Kidney tubule cell (primary cell): Measurements from ENCODE around the gene BOC.

Source experiments
- DNase-seq: peaks from one replicate; pipeline ENCODE4 v3.0.0-alpha.2; 2018; ENCODE audit warnings: low spot score

BOC gene

DNA sequence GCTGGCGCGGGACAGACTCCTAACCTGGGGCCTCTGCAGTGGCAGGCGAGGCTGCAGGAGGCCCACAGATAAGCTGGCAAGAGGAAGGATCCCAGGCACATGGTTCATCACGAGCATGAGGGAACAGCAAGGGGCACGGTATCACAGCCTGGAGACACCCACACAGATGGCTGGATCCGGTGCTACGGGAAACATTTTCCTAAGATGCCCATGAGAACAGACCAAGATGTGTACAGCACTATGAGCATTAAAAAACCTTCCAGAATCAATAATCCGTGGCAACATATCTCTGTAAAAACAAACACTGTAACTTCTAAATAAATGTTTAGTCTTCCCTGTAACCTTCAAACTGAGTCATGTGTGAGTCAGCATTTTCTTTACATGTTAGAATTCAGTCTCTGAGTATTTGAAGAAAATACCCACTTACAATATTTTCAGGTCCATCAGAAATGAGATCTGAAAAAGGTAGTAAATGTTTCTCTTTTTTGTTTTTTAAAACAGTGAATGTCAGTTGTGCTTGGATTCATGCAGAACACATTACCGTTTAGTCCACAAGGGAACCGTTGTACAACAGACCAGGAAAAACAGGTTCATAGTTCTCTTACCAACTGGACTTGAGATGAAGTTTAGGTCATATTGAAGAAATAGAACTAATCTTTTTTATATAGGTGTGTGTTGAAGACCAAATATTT, 75.9 kb downstream of the BOC start:
- peak; percentile 69 for DNase-seq

DNA sequence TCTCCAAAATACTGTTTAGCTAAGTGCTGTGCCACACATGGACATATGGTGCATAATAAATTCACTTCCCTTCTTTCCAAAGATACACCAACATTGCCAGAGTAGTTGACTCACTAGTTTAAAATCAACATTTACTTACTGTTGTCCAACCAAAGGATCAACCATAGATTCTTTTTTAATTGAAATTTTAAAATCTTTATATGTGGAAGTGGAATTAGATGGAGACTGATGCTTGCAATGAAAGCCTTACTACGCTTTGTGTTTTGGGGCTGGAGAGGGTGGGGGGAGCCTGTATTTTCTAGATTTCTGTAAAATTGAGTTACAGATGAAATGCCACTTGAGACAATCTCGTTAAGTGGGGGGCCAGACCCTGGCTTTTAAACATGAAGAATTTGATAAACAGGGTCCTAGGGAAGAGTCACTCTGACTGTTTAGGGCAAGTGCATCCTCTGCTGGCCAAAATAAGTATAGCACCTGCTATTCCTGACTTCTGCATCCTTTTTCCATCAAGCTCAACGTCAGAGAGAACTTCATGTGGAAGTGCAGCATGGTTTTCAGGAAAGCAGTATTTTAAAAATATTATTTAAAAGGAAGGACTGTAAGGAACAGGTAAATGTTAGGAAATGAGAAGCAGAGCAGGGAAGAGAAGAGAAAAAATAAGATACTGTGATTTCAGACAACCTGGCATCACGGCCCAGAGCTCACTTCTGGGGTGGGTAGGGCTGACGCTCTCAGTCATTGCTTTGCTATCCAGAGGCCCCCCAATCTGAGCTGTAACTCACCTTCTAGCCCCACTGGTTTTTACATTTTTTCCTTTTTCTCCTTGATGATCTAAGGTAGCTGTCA, 76.7 kb downstream of the BOC start:
- peak; percentile 66 for DNase-seq

DNA sequence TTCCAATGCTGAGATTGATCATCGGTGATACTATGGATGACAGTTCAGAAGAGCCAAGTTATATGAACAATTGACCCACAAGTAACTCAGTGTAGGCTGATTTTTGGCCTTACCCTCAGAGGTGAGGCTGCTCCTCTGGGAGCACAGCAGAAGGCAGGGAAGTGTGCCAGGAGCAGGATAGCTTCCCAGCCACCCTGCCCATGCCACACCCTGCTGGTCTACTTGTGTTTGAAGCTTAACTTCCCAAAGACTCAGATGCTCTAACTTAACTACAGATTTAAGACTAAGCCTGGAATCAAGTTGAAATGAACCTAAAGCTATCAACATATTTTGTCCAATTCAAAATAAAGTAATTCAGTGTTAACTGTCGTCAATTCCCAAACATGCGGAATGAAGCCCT, 77.5 kb downstream of the BOC start:
- no peak for DNase-seq

DNA sequence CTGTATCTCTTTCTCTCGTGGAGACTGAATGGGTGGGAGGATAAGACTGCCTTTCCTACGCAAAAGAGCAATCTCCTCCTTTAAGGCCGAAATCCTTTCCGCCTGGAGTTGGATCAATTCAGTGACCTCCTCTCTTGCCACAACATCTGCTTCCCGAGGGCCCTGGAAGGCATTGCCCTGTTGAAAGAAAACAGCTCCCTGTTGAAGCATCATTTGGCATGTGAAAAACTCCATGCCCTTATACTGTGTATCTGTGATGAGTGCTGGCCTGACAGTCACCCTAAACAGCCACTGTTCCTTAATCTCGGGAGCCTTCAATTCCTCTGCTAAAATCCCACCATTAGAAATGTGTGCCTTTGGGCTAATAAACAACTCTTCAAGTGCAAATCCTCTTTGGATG, 80.2 kb downstream of the BOC start:
- DNase-seq = no peak

GRCh38 chr3:113292933-113293332, 81.6 kb downstream of the BOC start:
- DNase-seq = no peak

DNA sequence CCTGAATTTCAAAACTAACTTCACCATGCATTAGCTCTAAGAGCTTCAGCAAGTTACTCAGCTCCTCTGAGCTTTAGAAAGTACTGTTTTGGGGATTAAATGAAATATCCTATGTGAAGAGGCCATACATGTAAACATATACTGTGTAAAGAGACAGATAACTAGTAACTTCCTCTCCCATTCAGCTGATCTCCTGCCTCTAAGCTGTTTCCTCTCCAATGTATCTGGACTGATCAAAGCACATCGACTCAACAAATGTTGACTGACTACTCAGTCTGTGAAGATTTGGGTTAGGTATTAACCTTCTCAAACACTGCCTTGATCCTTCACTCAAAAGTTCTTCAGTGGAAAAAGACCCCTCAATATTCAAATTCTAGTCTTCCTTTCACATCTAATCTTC, 82.0 kb downstream of the BOC start:
- DNase-seq = no peak

- no peak for DNase-seq
Observed at GRCh38 chr3:113295463-113295862, 84.1 kb downstream of the BOC start.

DNA sequence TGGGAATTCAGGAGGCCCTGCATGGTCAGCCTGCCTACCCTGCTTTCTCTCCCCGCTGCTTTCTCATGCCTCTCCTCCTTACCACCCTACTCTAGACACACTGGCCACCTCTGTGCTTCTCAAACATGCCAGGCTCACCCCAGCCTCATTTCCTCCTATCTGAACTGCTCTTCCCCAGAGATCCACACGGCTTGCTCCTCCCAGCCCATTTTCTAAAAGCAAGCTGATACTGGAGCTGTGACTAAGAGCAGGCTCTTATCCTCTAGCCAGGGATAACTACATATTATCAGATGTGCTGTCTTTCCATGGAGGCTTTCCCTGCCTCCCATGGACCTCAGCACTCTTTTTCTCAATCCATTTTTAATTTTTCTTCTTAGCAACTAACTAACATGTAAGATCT, 85.9 kb downstream of the BOC start:
- no peak for DNase-seq

DNA sequence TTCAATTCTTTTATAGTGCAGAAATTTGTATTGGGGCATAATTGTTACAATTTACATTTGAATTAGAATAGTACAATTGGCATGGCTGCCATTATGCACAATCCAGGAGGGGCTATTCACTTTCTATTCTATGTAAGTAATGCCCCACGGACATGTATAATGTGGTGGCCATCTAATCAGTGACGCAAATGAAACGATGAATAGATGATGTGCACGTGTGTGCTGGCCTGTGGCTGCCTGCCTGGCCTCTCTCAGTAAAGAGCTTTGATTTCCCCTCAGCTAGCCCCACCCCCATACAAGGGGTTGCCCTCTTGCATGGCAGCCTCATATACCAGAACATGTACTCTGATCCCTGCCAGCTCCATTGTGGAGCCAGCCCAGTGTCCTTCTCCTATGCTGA, 86.5 kb downstream of the BOC start:
- no peak for DNase-seq

DNA sequence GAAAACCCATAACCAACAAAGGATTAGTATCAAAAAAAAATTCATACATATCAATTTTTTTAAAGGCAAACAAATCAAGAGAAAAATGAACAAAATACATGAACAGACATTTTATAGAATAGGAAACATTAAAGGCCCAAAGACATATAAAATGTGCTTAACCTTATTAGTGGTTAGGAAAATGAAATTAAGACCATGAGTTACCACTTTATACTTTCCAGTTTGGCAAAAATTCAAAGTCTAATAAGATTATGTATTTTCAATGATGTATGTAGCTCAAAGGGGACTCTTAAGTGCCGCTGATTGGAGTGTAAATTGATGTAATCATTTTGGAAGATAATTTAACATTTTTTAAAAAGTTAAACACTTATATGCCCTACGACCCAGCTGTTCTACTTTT, 89.2 kb downstream of the BOC start:
- no peak for DNase-seq

GRCh38 chr3:113304102-113304501, 92.7 kb downstream of the BOC start:
- no peak for DNase-seq

DNA sequence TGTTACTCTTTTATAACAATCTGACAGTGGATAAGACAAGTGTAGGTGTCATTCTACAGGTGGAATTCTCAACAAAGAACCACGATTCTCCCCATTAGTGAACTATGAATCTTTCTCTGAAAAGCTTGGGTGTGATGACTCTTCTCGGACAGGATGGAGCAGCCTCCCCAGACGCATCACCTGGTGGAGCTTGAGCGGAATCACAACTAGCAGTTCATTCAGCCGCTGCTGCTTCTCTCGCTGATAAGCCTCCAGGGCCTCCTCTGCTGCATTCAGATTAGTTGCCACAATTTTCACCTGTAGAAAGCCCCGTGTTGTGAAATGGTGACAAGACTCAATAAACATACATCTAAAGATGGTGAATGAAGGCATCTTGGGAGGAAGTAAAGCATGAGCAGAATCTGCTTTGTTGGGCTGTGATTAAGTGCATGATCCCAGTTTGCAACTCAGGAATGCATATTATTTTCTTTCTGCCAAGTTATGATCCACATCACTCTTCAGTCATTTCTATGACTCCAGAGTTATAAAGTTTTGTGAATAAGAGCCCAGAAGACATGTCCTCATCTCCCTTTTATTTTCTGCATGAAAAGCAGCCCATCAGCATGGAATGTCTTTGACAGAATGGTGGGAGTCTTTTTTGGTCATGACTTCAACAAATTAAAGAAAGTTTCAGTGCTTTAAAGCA, 93.6 kb downstream of the BOC start:
- DNase-seq = no peak

DNA sequence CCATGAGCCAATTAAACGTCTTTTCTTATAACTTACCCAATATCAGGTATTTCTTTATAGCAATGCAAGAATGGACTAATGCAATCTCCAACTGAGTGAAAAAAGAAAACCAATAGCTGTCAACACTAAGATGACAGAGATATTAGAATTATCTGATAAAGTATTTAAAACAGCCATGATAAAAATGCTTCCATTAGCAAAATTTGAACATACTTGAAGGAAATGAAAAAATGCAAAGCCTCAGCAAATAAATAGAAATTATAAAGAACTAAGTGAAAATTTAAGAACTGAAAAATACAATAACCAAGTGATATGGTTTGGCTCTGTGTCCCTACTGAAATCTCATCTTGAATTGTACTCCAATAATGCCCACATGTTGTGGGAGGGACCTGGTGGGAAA, 99.6 kb downstream of the BOC start:
- DNase-seq = no peak

DNA sequence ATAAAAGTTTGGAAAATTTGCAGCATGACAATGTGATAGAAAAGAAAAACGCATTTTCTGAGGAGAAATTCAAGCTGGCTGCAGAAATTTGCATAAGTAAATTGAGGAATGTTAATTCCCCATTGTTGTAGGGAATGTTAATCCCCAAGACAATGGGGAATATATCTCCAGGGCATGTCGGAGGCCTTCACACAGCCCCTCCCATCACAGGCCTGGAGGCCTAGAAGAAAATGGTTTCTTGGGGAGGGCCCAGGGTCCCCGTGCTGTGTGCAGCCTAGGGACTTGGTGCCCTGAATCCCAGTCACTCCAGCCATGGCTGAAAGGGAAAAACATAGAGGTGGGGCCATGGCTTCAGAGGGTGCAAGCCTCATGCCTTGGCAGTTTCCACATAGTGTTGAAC, 101.1 kb downstream of the BOC start:
- DNase-seq = no peak

DNA sequence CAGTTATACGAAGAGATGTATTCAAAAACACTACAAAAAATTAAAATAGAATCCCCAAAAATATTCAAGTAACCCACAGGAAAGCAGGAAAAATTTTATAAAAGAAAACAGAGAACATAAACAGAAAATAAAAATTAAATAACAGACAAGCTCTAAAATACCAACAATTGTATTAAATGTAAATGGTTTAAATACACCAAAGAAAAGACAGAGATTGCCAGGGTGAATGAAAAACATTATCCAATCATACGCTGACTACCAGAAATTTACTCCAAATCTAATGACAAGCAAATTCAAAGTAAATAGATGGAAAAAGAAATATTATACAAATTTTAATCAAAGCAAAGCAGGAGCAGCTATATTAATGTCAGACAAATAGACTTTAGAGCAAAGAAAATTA, 103.6 kb downstream of the BOC start:
- DNase-seq = no peak

DNA sequence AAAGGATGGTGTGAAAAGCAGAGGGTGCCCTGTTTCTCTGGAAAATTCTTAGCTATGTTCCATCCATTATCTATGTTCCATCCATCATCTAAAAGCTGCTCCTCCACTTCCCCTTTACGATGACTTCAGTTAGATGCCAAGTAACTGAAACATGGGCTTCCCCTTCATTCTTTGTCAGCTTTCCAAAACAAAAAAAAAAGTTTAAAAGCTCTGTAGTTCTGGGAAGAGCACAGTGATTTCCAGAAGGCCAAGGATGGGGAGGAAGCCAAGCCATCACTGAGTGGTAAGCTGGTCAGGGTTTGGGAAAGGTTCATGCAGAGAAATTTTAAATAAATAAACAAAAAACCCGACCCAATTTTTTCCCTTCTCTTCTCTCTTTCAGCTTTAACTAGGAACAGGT, 118.4 kb downstream of the BOC start:
- DNase-seq = no peak

DNA sequence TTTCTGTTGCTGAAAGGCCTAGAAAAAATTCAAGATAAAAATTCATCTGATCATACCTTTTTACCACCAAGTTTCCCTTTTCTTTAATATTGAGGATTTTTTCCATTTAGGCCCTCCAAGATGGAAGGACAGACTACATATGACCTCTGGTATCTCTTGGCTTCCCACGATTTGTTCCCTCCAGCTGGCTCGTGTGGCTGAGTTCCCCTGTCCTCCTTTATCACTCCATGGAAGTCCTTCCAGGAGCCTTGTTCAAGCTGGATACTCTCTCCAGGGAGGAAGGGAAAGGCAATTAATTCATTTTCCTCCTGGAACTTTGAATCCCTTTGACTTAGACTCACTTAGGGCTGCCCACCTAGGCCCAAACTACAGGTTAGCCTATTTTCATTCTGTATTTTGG, 119.4 kb downstream of the BOC start:
- DNase-seq = no peak

- DNase-seq = no peak
Observed at GRCh38 chr3:113331187-113331586, 119.8 kb downstream of the BOC start.
